Kasumi-1 (cell line): Measurements from ENCODE around the gene ABCF1.

ENCODE experiments used
- DNase-seq, 2 experiments: peaks; one replicate each; lab custom pipeline; 2025; lab: John Stamatoyannopoulos, UW

Gene ABCF1

GRCh38 chr6:30601815-30602641 is 30.8 kb downstream of the ABCF1 start:
- no peak for DNase-seq

- DNase-seq, result no peak
Measured at GRCh38 chr6:30603961-30604360, 32.7 kb downstream of the ABCF1 start.

DNA sequence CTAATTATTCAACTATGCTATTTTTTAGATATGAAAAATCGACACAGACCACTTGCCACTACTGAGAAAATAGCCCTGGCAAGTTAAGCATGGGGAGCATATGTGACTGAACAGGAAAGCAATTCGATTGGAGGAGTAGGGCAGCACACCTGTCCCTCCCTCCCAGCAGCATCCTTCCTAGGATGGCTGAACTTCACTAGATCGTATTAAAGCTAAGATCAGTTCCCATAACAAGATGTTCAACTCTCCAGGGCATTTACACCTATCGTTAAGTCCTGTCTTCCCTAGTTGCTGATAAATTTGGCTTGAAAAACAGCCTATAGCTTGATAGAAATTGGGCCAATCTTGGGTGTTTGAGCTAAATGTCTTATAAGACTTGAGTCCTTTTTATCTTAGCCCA is 38.8 kb downstream of the ABCF1 start:
- DNase-seq, result no peak

DNA sequence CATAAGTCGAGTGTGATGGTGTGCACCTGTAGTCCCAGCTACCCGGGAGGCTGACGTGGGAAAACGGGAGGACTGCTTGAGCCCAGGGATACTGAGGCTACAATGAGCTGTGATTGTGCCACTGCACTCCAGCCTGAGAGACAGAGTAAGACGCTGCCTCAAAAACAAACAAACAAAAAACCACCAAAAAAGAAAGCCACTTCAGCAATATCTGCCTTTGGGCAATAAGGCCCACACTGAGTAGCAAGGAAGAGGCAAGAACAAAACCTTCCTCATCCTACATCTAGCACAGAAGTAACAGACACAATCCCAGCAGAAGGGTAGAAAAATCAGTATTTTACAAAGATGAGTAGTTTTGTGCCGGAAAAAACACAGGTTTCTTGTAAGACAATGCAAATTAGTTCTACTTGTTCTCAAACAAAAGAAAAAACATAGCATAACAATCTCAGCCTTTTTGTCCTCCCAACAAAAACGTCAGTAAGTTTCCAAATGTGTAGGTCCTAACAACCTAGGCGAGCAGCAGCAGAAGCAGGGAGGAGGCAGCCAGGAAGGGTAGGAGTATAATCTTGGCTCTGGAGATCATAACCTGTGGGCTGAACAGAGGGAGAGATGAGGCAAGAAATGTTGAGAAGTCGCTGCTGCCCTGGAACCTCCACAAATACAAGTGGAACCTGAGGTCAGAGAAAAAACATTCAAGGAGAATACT is 40.1 kb downstream of the ABCF1 start:
- DNase-seq, result no peak

DNA sequence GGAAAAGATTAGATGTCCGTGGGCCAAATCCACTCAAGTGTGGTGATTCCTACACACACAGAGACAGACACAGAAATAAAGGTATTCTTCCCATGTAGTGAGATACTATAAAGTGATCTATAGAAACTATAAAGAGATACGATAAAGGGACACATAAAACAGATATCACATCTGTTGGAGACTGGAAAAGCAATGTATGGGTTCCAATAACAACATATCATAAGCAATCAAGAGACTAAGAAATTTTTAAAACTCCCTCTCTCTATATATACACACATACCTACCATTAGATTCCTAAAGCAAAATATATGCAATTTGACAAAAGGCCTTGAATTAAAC is 40.6 kb downstream of the ABCF1 start:
- DNase-seq, result no peak

DNA sequence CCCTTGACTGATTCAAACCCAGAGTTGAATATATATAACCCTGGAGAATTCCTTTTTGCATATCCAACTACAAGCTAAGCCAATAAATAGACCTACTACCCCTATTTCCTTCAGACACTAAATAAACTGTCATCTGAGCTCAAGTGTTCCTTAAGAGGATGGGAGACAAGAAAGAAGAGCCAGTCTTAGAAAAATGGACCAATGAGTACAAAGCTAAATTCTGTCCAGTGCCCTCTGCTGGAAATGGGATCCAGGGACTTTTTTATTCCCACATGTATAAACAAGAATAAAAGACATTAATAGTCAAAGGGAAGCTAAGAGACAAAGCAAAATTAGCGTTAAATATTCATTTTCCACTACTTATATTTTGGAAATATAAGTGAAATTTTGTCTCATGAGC is 41.0 kb downstream of the ABCF1 start:
- peak; percentile 44 to 54 for DNase-seq

DNA sequence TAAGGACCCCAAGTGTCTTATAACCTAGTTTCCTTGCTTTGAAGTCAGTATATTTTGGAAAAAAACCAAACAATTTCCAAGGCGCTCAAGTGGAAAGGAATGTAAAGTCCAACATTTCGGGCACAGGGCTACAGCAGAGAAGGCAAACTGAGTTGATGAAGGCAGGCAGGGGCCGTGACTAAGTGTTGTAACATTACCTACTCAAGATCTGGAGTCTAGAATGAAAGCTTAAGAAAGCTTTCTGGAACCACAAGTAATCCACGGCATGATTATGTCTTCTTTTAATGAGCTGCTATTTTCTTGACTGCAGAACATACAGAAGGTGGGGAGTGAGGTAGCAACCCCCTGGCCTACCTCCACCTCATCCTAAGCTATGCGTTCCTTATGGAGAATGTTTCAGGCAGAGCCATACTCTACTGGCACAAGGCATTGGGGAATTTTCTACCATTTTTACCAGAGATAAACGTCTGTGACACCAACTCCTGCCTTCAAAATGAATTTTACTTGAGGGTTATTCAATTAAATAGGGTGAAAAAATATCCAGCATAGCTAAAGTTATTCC is 41.5 kb downstream of the ABCF1 start:
- no peak for DNase-seq

DNA sequence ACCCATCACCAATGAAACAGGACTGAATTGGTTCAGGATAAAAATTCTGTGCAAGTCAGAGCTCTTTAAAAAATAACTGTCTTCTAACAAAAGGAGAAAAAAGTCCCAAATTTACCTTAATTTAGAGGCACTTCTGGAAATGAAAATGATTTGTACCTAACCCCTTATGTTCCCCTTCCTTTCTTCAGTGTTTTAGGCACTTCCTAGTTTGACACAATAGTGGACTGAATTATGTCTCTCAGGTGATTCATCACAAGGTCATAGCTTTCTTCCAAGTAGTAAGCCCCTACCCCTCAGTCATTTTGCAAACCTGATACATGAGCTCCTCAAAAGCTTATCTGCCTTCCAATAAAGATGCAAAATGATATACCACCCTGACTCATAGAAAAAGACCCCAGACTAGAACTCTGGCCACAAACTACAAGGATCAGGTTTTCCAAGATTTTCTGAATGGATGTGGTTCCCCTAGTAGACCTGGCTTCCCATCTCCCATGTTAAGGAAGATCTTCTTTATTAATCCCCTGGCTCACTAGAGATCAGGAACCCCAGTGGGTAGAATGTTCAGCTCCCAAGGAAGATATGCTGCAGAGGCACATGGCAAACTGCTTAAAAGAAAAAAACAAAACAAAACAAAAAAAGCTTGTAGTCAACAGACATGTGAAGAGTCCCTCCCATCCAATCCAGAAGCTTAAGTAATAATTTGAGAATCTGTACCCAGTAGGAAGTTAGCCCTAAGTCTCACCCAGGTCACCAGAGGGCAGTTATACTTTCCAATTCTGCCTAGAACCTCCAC is 42.2 kb downstream of the ABCF1 start:
- DNase-seq, result peak in 1 of 2 experiments; percentile 21

- no peak for DNase-seq
Measured at GRCh38 chr6:30614044-30614842, 43.0 kb downstream of the ABCF1 start.

- DNase-seq, result peak; percentile 97 to 98
Measured at GRCh38 chr6:30614843-30615218, 43.6 kb downstream of the ABCF1 start.

- DNase-seq, result peak; percentile 63 to 76
Measured at GRCh38 chr6:30615219-30615957, 44.1 kb downstream of the ABCF1 start.

GRCh38 chr6:30615958-30616810 is 44.9 kb downstream of the ABCF1 start:
- peak; percentile 36 to 44 for DNase-seq

DNA sequence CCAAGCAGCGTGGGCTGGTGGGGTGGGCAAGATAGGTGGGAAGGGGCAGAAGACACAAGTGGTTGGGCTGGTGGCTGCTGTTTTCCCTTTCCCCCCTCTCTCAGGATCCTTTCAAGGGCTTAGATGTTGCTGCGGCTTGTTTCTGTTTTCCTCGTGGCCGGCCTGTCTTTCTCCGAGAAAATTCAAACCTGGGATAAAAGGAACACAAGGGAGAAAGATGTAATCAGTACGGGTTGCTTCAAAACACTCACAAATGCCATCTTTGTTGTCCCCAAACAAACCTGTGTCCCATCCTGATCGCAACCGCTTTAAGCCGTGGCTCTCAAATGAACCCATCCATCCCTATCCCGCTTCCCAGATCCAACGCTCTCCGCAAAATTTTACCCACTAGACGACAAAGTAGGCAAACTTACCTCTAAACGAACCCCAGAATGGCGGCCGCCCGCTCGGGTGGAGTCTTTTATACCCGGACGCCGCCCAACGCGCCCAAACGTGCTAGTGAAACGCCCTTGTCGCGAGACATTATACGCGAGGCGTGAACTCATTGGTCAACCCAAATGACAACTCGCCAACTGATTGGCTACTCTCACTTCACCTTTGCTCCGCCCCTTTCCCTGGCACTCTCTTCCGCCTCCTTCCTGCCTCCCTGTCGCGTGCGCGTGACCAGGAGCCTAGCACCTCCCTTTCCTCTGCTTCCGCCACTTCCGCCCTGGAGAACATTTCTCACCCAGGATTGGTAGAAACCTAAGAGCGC is 45.7 kb downstream of the ABCF1 start, which contains the start of gene PPP1R10:
PPP1R10 (minus strand) TSS at position 433 of the 754 bp plus-strand sequence. CDS start 7,299 bp downstream, outside the sequence.
- DNase-seq, result peak; percentile 99

- peak; percentile 96 to 97 for DNase-seq
Measured at GRCh38 chr6:30617565-30618269, 46.5 kb downstream of the ABCF1 start, which contains the start of gene MRPS18B. Gene MRPS18B (plus strand): TSS chr6:30617840. CDS start chr6:30617866, 26 bp downstream.

DNA sequence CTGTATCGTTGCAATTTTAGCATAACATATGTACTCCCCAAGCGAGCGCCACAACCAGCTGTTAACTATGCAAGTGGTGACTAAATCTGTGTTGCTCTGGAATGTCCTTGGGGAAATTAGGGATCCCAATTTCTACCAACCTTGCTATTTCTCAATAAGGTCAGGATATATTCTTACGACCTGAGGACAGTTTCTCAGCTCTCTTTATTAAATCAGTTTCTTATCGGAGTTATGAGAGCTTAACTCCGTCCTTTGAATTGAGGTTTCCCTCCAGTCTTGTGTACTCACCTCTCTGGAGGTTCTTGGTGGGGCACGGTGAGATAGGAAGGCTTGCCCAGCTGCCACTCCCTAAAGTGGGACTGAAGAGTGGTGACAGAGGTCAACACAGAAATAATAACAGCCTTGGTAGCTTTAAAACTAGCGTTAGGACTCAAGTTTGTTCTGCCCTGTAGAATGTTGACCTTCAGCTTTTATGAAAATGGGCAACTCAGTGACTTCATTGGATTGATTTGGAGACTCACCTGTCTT is 47.1 kb downstream of the ABCF1 start:
- DNase-seq, result no peak

GRCh38 chr6:30619561-30619960 is 48.3 kb downstream of the ABCF1 start:
- no peak for DNase-seq

- no peak for DNase-seq
Measured at GRCh38 chr6:30625511-30625910, 54.3 kb downstream of the ABCF1 start.
